ENCODE results near the gene FCHSD2. TPM values are rescaled to one million over a fixed set of nuclear protein-coding genes. Genes with fewer than 3 reads are reported as not detected.
A peak's percentile ranks its signal among the peaks of the same experiment; 100 is the strongest.

Gene FCHSD2
- total and polyA plus RNA-seq, 2 of the 8 experiments (the other 6 are each of a cell fraction or from before 2014, with no cell fraction given), result 4.1 to 7.8 TPM

DNA sequence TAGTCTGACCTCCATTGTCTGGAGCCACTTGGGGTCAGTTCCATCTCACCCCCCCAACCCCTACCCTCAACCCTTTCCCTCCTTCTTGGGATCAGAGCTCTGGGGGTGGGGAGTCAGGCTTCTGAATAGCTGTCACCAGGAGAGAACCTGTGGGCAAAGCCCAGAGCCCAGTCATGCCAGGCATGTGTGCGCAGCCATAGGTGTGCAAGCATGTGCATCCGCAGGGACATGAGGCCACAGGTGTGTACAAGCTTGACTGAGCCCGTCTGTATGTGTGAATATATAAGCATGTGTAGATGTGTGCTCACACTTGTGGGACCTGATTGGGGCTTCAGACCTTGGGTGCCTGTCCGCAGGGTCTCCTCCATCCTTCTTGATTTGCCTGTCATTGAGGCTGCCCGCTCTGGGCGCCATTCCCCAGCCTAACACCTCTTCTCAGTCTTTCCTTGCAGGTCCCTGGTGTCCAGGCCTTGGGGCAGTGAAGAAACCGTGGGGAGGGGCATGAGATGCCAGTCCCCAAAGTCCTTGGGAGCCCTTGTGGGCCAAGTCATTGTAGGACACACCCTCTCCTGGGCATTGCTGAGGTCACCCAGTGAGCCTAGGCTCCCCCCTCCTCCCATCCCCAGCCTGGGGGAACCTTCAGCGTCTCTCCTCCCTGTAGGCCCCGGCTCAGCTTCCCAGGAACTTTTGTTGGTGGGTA, 318.9 kb downstream of the FCHSD2 start:
- no peak overlapping the region for H3K9ac ChIP-seq (replicated peaks in 1 of 4; ENCODE audit: extremely low read depth in 1 of 4, low read depth in 3 of 4, low read length in 3 of 4)
- no peak overlapping the region for H2AK5ac ChIP-seq (ENCODE audit: low read depth, low read length)
- no peak overlapping the region for H2BK12ac ChIP-seq (ENCODE audit: low read depth, low read length)
- no peak overlapping the region for H3K23ac ChIP-seq (ENCODE audit: insufficient read length)
- ChIA-PET POLR2A (ENCODE audit: partially characterized antibody) (interaction anchor here (1.2 to 4.3 kb wide), 6 partner anchors 8 to 30 kb away, joined by 3 to 13 read pairs (median 4); partner anchors contain the start of gene STARD10), CTCF (ENCODE audit: partially characterized antibody) (interaction anchor here (0.6 to 3.1 kb wide), 15 partner anchors 8 to 363 kb away, joined by 3 to 17 read pairs (median 4); partner anchors contain the start of gene STARD10)
- H4K20me1 ChIP-seq (replicated peaks in 1 of 2; ENCODE audit: control insufficient read depth in 1 of 2, insufficient read depth in 2 of 2, low read length in 2 of 2), result peaks cover 0 to 2% of the 10 kb centered on the region in 2 experiments
- no peak overlapping the region for H4K8ac ChIP-seq (ENCODE audit: extremely low read depth, insufficient read depth, low read length)
- no peak overlapping the region for H3K56ac ChIP-seq (replicated peaks; ENCODE audit: insufficient read length, low read depth, low read length)
- TF ChIP-seq FOSL1 (IDR thresholded peaks at IDR 0.05; ENCODE audit: insufficient read depth, low read depth, low read length) (no peak), EZH2 (IDR thresholded peaks at IDR 0.05; ENCODE audit: low read depth, low read length, severe bottlenecking) (no peak)
- H4K5ac ChIP-seq (ENCODE audit: insufficient read length, low read depth, low read length), result no peak overlapping the region
- H3K9me3 ChIP-seq (ENCODE audit: insufficient read depth in 2 of 2, low read depth in 1 of 2, low read length in 1 of 2), result no peaks in the 10 kb centered on the region
- peak overlapping the region; percentile 58 for H4K91ac ChIP-seq (replicated peaks; ENCODE audit: insufficient read length, low read length)
- 0 out of 8 replicates have a peak overlapping the region, but pooled peaks of 2 of the 4 experiments have one; percentile 54 to 62 for H3K4me3 ChIP-seq (ENCODE audit: extremely low read depth in 1 of 4, insufficient read depth in 2 of 4, low read depth in 3 of 4, low read length in 4 of 4)
- no peak overlapping the region for H2BK15ac ChIP-seq (ENCODE audit: low read length)
- peak overlapping the region in 1 of 2 experiments; percentile 76; a peak in 1 of 4 replicates for H3K4me2 ChIP-seq (ENCODE audit: insufficient read depth in 1 of 2, low read depth in 2 of 2, low read length in 2 of 2)
- peaks cover 13% of the 10 kb centered on the region for H3K23me2 ChIP-seq (ENCODE audit: low read depth, low read length)
- H2BK5ac ChIP-seq (ENCODE audit: low read depth, low read length), result no peak overlapping the region
- no peak overlapping the region for H3K4ac ChIP-seq (replicated peaks; ENCODE audit: insufficient read length, low read depth, low read length)
- no peaks in the 10 kb centered on the region for H3K36me3 ChIP-seq (ENCODE audit: control insufficient read depth in 2 of 4, insufficient read depth in 4 of 4, low read length in 3 of 4)
- no peak overlapping the region for H2AFZ ChIP-seq (ENCODE audit: low read length)
- H3K4me1 ChIP-seq (replicated peaks in 1 of 4; ENCODE audit: control insufficient read depth in 3 of 4, insufficient read depth in 4 of 4, low read length in 3 of 4), result peaks cover 0 to 16% (median 11%) of the 10 kb centered on the region in 4 experiments; a peak in 5 of 7 replicates
- H3K79me1 ChIP-seq (ENCODE audit: low read depth, low read length), result no peaks in the 10 kb centered on the region
- no peaks in the 10 kb centered on the region for H3K79me2 ChIP-seq (ENCODE audit: control insufficient read depth in 1 of 2, insufficient read depth in 2 of 2, low read length in 2 of 2)
- WGBS, 2 experiments (ENCODE audit: extremely low coverage in 1 of 2, insufficient coverage in 1 of 2, insufficient read length in 1 of 2, insufficient replicate concordance in 2 of 2, low coverage in 1 of 2, low lambda C conversion rate in 2 of 2, missing lambda C conversion rate in 1 of 2), result 91% methylated on average over 9 of the region's 9 CpGs; no CpG with 5 or more reads in 1 of the 2 experiments
- no peak overlapping the region for H3K18ac ChIP-seq (ENCODE audit: extremely low read depth, low read length)
- H3K27ac ChIP-seq (ENCODE audit: low read depth, low read length), result no peak overlapping the region
- FAIRE-seq, result no peak
- peaks cover 0 to 18% (median 13%) of the 10 kb centered on the region in 4 experiments; a peak in 6 of 7 replicates for H3K27me3 ChIP-seq (replicated peaks in 1 of 4; ENCODE audit: control insufficient read depth in 3 of 4, extremely low read depth in 1 of 4, insufficient read depth in 3 of 4, low read length in 3 of 4)
- no peak for DNase-seq (ENCODE audit: low read depth in 1 of 2, low spot score in 2 of 2)
- no peak overlapping the region for H2BK20ac ChIP-seq (ENCODE audit: low read length)
- H2BK120ac ChIP-seq (replicated peaks; ENCODE audit: low read depth, low read length), result no peak overlapping the region
- H3K14ac ChIP-seq (ENCODE audit: insufficient read length), result no peak overlapping the region
